Activated gamma-delta T cell (primary cell): Measurements from ENCODE around the gene C1QTNF9B.
"Not testable (repeated sequence)": the region's sequence is repeated elsewhere in the genome, so short reads cannot be mapped to it uniquely, and the experiment has no call there.

Source experiments
- DNase-seq: peaks from one replicate; lab custom pipeline; 2025; lab: John Stamatoyannopoulos, UW
- total RNA-seq, 2 donors: gene quantifications; one replicate each; lab custom pipeline; 2026; lab: John Stamatoyannopoulos, UW

C1QTNF9B gene
- 0.04 to 0.15 reads per million in 2 donors for total RNA-seq

GRCh38 chr13:23897452-23897919 is at the start of gene C1QTNF9B:
Gene C1QTNF9B (minus strand): TSS chr13:23897502.
- not testable (repeated sequence) for DNase-seq

- DNase-seq, result no peak
These were observed 49.6 kb upstream of the C1QTNF9B start for GRCh38 chr13:23946900-23947299.

GRCh38 chr13:23946067-23946466 is 48.8 kb upstream of the C1QTNF9B start:
- no peak for DNase-seq

- no peak for DNase-seq
These were observed 48.3 kb upstream of the C1QTNF9B start for GRCh38 chr13:23945612-23946011.

GRCh38 chr13:23941211-23941610 is 43.9 kb upstream of the C1QTNF9B start:
- no peak for DNase-seq

GRCh38 chr13:23939666-23940065 is 42.4 kb upstream of the C1QTNF9B start:
- DNase-seq, result not testable (repeated sequence)

GRCh38 chr13:23934520-23934919 is 37.2 kb upstream of the C1QTNF9B start:
- DNase-seq, result no peak

- DNase-seq, result no peak
These were observed 31.7 kb upstream of the C1QTNF9B start for GRCh38 chr13:23928985-23929384.

- DNase-seq, result no peak
These were observed 25.7 kb upstream of the C1QTNF9B start for GRCh38 chr13:23923031-23923430.

- no peak for DNase-seq
These were observed 25.0 kb upstream of the C1QTNF9B start for GRCh38 chr13:23922005-23922932.

- DNase-seq, result no peak
These were observed 24.2 kb upstream of the C1QTNF9B start for GRCh38 chr13:23921451-23921888.

- no peak for DNase-seq
These were observed 21.7 kb upstream of the C1QTNF9B start for GRCh38 chr13:23919006-23919405.

GRCh38 chr13:23918208-23918607 is 20.9 kb upstream of the C1QTNF9B start:
- DNase-seq, result no peak

- DNase-seq, result no peak
These were observed 18.0 kb upstream of the C1QTNF9B start for GRCh38 chr13:23915308-23915707.

- no peak for DNase-seq
These were observed 15.2 kb upstream of the C1QTNF9B start for GRCh38 chr13:23912469-23912868.

GRCh38 chr13:23909606-23910005 is 12.3 kb upstream of the C1QTNF9B start:
- DNase-seq, result no peak

GRCh38 chr13:23905766-23906165 is 8.5 kb upstream of the C1QTNF9B start:
- DNase-seq, result no peak

- no peak for DNase-seq
These were observed 6.6 kb upstream of the C1QTNF9B start for GRCh38 chr13:23903906-23904280.

- no peak for DNase-seq
These were observed 5.9 kb upstream of the C1QTNF9B start for GRCh38 chr13:23902975-23903905.

- DNase-seq, result no peak
These were observed 4.1 kb upstream of the C1QTNF9B start for GRCh38 chr13:23901365-23901764.

- DNase-seq, result no peak
These were observed 2.3 kb upstream of the C1QTNF9B start for GRCh38 chr13:23899555-23899954.

- no peak for DNase-seq
These were observed 799 bp upstream of the C1QTNF9B start for GRCh38 chr13:23898101-23898500.
